Measurements from ENCODE around the gene SLC45A1.
"Not testable (repeated sequence)": the region's sequence is repeated elsewhere in the genome, so short reads cannot be mapped to it uniquely, and the experiment has no call there.

SLC45A1 gene

DNA sequence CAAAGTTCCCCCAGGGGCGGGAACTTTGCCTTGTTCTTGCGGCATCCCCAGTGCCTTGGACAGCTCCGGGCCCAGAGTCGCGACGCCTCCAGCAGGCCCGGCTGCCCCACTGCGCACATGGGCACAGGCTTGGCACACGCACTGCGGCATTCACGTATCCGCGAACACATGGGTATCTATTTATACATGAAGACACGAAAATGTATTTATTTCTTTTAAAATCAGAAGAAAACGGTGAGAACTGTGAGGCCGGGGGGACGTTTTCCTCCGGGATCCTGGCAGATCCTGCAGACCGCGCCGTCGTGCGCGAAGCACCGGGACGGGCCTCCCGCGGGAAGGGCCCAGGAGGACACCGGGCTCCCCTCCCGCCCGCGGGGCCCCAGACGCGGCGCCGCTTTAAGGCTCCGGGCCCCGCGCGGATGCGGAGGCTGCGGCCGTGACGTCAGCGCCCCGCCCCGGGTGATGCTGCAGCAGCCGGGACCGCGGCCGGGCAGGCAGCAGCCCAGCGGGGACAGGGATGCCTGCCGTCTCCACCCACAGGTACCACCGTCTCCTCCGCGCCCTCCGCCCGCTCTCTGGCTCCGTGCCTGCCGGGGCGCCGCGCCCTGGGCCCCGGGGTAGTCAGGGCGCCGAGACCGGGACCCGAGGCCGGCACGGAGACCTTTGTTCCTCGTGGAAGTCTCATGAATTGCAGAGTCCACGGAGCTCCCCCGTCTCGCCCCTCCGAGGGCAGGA lies at the start of gene SLC45A1:
TSS of gene SLC45A1 (plus strand) at position 468 of the 735 bp plus-strand sequence. CDS start 6,216 bp downstream, outside the sequence.
- peak; percentile 61 for DNase-seq (ENCODE audit: low spot score)

GRCh38 chr1:8273036-8273435 lies 44.9 kb upstream of the SLC45A1 start:
- DNase-seq (ENCODE audit: low spot score), result no peak

DNA sequence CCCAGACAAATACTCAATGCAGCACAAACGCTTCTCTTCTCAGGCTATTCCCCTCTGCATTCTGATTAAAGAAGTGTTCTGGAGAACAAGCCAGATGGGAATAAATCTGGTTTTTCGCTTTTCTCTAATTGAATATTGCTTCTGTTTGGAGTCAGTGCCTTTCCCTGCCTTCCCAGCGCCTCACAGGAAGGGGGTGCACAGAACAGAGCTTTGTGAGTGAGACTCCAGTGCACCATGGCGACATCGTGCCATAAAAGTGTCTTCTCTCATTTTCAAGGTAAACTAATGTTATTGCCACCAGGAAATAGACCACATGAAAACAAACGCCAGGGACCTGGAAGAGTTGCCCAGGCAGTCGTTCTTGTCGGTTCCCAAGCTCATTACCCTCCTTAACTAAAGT lies 43.6 kb upstream of the SLC45A1 start:
- DNase-seq (ENCODE audit: low spot score), result no peak

- DNase-seq (ENCODE audit: low spot score), result no peak
These were observed 41.6 kb upstream of the SLC45A1 start for GRCh38 chr1:8276173-8276914.

DNA sequence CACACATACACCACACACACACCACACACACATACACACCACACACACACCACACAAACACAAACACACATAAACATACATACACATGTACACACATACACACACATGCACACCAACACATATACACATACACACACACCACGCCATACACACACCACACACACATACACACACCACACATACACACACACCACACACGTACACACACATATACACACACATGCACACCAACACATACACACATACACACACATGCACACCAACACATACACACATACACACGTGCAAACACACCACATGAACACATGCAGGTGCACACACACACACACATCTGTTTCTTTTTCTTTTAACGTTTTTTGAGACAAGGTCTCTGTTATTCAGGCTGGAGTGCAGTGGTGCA lies 41.0 kb upstream of the SLC45A1 start:
- no peak for DNase-seq (ENCODE audit: low spot score)

DNA sequence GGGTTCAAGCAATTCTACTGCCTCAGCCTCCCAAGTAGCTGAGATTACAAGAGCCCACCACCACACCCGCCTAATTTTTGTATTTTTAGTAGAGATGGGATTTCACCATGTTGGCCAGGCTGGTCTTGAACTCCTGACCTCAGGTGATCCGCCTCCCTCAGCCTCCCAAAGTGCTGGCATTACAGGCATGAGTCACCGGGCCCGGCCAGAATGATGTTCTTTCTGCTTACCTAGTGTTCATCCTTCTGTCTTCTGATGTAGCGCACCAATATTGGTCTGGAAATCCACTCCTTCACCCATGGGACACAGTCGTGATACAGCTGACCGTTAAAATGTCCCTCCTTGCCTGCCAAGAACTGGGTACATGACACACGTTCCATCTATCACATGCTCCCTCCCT lies 39.2 kb upstream of the SLC45A1 start:
- DNase-seq (ENCODE audit: low spot score), result not testable (repeated sequence)

DNA sequence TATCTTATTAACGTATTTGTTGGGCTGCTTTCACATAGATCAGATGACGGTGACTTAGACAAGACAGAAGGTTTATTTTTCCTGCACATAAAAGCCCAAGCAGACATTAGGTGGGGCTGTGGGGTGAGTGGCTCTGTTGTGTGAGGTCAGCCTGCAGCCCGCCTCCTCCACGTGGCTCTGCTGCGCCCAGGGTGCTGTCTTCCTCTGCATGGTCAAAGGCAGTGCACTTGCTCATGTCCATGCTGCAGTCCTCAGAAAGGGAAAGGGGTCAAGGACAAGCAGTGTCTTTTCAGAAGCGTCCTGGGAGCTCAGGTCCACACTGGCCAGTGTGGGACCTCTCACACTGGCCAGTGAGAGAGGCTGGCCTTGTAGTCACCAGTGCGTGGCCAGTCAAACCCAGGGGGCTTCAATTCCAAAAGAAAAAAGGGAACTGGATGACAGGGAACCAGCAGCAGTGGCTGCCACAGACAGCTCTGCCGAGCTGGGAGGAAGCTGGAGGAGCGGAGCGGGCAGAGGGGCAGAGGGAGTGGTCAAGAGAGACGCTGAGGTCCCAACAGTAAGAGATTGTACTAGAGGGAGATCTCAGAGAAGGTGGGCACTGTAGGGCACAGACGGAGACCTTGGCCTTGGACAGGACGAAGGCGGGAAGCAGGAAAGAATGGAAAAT lies 35.9 kb upstream of the SLC45A1 start:
- no peak for DNase-seq (ENCODE audit: low spot score)

GRCh38 chr1:8283058-8283884 lies 34.6 kb upstream of the SLC45A1 start:
- DNase-seq (ENCODE audit: low spot score), result peak; percentile 35

GRCh38 chr1:8284127-8284526 lies 33.8 kb upstream of the SLC45A1 start:
- DNase-seq (ENCODE audit: low spot score), result no peak

- DNase-seq (ENCODE audit: low spot score), result no peak
These were observed 32.8 kb upstream of the SLC45A1 start for GRCh38 chr1:8285103-8285502.

DNA sequence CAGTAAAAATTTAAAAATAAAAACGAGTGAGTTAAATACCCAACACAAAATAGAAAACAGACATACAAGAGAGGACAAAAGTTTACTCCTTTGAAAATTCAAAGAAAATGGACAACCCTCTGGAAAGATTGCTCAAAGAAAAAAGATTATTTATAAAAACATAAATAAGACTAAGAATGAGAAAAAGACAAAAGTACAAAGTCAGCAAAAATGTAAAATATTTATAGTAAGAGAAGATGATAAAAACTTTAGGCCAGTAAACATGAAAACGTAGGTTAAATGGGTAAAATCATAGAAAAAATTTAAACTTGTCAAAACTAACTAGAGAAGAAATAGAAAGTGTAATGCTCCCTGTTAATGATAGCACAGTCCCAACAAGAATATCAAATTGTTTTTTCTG lies 31.9 kb upstream of the SLC45A1 start:
- DNase-seq (ENCODE audit: low spot score), result no peak

- DNase-seq (ENCODE audit: low spot score), result no peak
These were observed 24.8 kb upstream of the SLC45A1 start for GRCh38 chr1:8293118-8293517.

DNA sequence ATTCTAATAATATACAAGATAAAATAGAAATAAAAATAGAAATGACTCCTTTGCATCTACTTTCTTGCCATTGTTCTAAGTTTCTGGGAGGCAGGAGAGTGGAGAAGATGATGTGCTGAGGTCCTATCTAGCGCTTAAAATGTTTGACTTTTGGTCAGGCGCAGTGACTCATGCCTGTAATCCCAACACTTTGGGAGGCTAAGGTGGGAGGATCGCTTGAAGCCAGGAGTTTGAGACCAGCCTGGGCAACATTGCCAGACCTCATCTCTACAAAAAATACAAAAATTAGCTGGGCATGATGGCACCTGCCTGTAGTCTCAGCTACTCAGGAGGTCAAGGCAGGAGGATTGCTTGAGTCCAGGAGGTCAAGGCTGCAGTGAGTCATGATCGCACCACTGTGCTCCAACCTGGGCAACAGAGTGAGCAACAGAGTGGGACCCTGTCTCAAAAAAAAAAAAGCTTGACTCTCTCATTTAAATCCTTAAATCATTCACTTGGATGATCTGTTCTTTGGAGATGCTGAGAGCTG lies 24.2 kb upstream of the SLC45A1 start:
- no peak for DNase-seq (ENCODE audit: low spot score)

- DNase-seq (ENCODE audit: low spot score), result no peak
These were observed 23.7 kb upstream of the SLC45A1 start for GRCh38 chr1:8294170-8294697.

DNA sequence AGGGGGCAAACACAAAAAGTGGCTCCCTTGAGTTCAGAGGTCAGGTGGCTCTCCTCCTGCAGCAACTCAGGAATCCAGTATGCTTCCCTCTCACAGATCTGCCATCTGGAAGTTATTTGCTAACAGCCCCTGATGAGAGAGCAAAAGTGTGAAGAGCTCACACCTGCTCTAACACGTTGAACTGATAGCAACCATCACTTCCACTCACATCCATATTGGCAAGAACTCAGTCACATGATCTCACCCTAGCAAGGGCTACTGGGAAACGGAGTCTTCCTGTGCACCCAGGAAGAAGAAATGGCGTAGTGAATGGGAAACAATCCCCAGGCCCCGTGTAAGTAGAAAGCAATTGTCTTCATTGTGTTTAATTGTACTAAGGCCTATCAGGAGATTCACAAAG lies 20.7 kb upstream of the SLC45A1 start:
- DNase-seq (ENCODE audit: low spot score), result no peak

DNA sequence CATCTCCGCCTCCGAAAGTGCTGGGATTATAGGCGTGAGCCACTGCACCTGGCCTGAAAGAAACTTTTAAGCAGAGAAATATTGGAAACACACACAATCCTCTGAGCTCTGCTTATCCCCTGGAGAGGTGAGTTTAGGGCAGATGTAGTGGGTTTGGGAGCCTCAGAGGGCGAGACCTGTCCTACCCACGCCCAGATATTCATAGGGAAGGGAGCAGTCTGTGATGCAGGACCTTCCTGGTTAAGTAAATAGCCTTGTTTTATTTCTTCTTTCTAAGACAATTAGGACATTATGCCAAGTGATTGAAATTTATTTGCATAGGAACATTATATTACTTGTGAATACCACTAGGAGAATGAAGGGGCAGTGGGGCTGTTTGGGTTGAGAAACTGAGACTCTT lies 18.0 kb upstream of the SLC45A1 start:
- no peak for DNase-seq (ENCODE audit: low spot score)

DNA sequence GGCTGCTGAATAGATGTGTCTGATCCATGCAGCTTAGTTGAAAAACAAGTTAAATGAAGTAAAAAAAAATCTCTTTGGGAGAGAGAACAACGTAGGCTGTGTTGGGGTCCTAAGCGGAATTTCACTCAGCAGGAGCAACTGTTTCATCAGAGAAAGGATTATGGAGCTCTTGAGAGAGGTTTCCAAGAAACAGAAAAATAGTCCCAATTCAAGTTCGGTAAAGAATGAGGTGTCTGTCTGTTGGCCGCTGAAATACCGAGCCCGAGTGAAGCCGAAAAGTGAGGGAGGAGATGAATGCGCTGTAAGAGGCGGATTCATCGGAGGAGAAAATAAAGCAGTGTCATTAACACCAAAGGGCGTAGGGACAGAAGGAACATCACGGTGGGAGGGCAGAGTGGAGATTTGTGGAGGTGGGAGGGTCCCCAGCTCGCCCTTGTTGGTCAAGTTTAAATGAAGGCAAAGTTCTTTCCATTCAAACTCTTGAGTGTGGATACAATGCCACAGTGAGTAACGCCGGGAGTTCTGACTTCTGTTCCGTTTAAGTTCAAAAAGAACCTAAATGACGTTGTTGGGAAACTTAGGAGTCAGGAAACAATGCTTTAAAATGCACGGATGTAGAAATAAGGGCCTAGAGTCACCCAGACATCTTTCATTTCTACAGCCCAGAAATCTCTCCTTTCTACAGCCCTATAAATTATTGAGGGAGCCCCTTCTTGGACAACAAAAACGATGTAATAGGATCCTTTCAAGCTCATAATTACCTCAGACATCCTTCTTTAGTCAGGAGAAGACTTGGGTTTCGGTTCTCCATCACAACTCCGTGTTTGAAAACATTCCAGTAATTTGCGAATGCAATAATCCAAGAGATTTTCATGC lies 15.6 kb upstream of the SLC45A1 start:
- peak; percentile 25 for DNase-seq (ENCODE audit: low spot score)

DNA sequence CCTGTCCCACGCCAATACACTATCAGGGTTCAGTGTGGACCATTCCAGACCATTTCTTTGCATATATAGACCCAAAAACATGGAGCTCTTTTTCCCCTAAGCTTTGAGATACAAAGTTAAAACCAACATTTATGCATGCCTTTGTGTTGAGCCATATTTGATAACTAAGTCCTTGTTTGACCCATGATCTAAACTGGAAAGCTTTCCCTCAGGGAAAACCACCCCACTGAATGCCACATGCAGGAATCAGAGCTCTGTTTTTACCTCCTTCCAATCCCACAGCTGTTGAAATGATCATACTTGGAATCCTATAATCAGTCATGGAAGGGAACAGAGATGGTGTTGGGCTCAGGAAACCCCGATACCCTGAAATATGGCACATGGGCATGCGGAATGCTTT lies 14.8 kb upstream of the SLC45A1 start:
- DNase-seq (ENCODE audit: low spot score), result no peak

GRCh38 chr1:8303876-8304275 lies 14.0 kb upstream of the SLC45A1 start:
- DNase-seq (ENCODE audit: low spot score), result no peak

DNA sequence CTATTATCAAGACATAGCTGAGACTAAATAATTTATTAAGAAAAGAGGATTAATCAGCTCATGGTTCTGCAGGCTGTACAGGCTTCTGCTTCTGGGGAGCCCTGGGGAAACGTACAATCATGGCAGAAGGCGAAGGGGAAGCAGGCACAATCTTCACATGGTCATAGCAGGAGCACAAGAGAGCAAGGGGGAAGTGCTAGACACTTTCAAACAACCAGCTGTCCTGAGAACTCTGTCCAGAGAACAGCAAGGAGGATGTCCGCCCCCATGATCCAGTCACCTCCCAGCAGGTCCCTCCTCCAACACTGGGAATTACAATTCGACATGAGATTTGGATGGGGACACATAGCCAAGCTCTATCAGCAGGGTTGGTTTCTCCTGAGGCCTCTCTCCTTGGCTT lies 10.3 kb upstream of the SLC45A1 start:
- no peak for DNase-seq (ENCODE audit: low spot score)

Data from kidney tubule cell (primary cell).